GM12874 (cell line): ENCODE results near the gene PIK3CA.

ENCODE experiments used
- CTCF ChIP-seq: IDR thresholded peaks from 2 replicates; pipeline ENCODE4 v1.5.1; 2011; ENCODE audit warnings: low read depth, mild to moderate bottlenecking, control low read depth, low read length, moderate library complexity; ENCODE audit not compliant: insufficient read depth

PIK3CA gene

GRCh38 chr3:179289295-179289694, 141.1 kb downstream of the PIK3CA start:
- no peak for TF ChIP-seq CTCF
